Endothelial cell of umbilical vein (primary cell): ENCODE data around the gene RNF224. TPM values are rescaled to one million over a fixed set of nuclear protein-coding genes. Genes with fewer than 3 reads are reported as not detected.

Experiments used
- BruUV-seq: library from RNA; stranded (reverse); fragments of 400-500 nt; replicated peaks from 2 replicates; lab custom pipeline; 2021; lab: Mats Ljungman, UMichigan
- CTCF ChIA-PET: fragments of 300-600, 350-600 bp; sonication (Branson Sonifier 250); formaldehyde crosslinking; loops from one replicate; lab custom pipeline; 2021; ENCODE audit warnings: antibody characterized with exemption, inconsistent platforms; lab: Charles Lee
- POLR2A ChIA-PET: fragments of 300-600, 350-600 bp; sonication (Branson Sonifier 250); formaldehyde crosslinking; loops from one replicate; lab custom pipeline; 2021; ENCODE audit warnings: antibody characterized with exemption, inconsistent platforms; lab: Charles Lee
- DNase-seq: peaks from one replicate; pipeline ENCODE4 v3.0.0-alpha.2; 2011; ENCODE audit warnings: low read depth, low spot score
- FAIRE-seq: peaks from 2 replicates; lab custom pipeline; 2011; peaks lifted over from hg19 to GRCh38; lab: Jason Lieb, UNC
- H2AFZ ChIP-seq: 2 replicates; pipeline ENCODE4 v1.6.0; 2012; ENCODE audit warnings: low read depth, low read length, control low read depth, inconsistent platforms
- H3K27ac ChIP-seq: 2 replicates; pipeline ENCODE4 v1.5.1; 2011; ENCODE audit warnings: low read depth, mild to moderate bottlenecking, control low read depth, low read length, moderate library complexity; ENCODE audit not compliant: insufficient read depth
- H3K27me3 ChIP-seq, 2 experiments: 2 replicates each; pipeline versions ENCODE4 v1.6.0 to v1.6.1; 2011; ENCODE audit warnings: low read length in 2 of 2, mixed read lengths in 1 of 2; ENCODE audit not compliant: control insufficient read depth in 2 of 2, insufficient read depth in 2 of 2
- H3K36me3 ChIP-seq, 2 experiments: 2 replicates in 1 of 2; 3 replicates in 1 of 2; pipeline ENCODE4 v1.5.1; 2011; ENCODE audit warnings: low read length in 2 of 2, mild to moderate bottlenecking in 1 of 2, moderate library complexity in 1 of 2; ENCODE audit not compliant: control insufficient read depth in 2 of 2, insufficient read depth in 2 of 2; ENCODE audit errors: extremely low read depth in 1 of 2
- H3K4me1 ChIP-seq: 3 replicates; pipeline ENCODE4 v1.5.1; 2011; ENCODE audit warnings: mild to moderate bottlenecking, low read length; ENCODE audit not compliant: control insufficient read depth, insufficient read depth; ENCODE audit errors: extremely low read depth
- H3K4me2 ChIP-seq: 2 replicates; pipeline ENCODE4 v1.6.1; 2011; ENCODE audit warnings: low read length, control low read depth, mixed read lengths; ENCODE audit not compliant: insufficient read depth
- H3K4me3 ChIP-seq, 3 experiments: fragments of 200-600 bp in 1 of 3; sonication (generic), shearing (Covaris generic) in 1 of 3; replicated peaks in 1 of 3; 2 replicates each; pipeline ENCODE4 v1.5.1; 2011 to 2016; ENCODE audit warnings: control low read depth in 3 of 3, low read length in 3 of 3, mild to moderate bottlenecking in 2 of 3, inconsistent platforms in 1 of 3, low read depth in 1 of 3, moderate library complexity in 1 of 3; ENCODE audit not compliant: insufficient read depth in 1 of 3
- H3K79me2 ChIP-seq: 2 replicates; pipeline ENCODE4 v1.6.0; 2012; ENCODE audit warnings: low read length, inconsistent platforms; ENCODE audit not compliant: control insufficient read depth, insufficient read depth
- H3K9ac ChIP-seq: replicated peaks from 2 replicates; pipeline ENCODE3; 2011; ENCODE audit warnings: low read length, control low read depth; ENCODE audit not compliant: insufficient read depth; ENCODE audit errors: extremely low read depth
- H3K9me1 ChIP-seq: replicated peaks from 3 replicates; pipeline ENCODE4 v1.6.0; 2011; ENCODE audit warnings: mild to moderate bottlenecking, low read length; ENCODE audit not compliant: control insufficient read depth, insufficient read depth; ENCODE audit errors: extremely low read depth
- H3K9me3 ChIP-seq: replicated peaks from 2 replicates; pipeline ENCODE4 v1.5.1; 2012; ENCODE audit warnings: low read length, inconsistent platforms; ENCODE audit not compliant: control insufficient read depth, insufficient read depth
- H4K20me1 ChIP-seq: replicated peaks from 2 replicates; pipeline ENCODE3; 2011; ENCODE audit warnings: mild to moderate bottlenecking, low read length; ENCODE audit not compliant: control insufficient read depth, insufficient read depth; ENCODE audit errors: extremely low read depth
- CTCF ChIP-seq, 2 donors: IDR thresholded peaks; 1 replicate in 1 of 2; 2 replicates in 1 of 2; pipeline ENCODE4 v1.5.1; 2011; ENCODE audit warnings: low read length in 2 of 2, mild to moderate bottlenecking in 2 of 2, moderate library complexity in 2 of 2, control low read depth in 1 of 2, inconsistent platforms in 1 of 2, low read depth in 1 of 2; ENCODE audit not compliant: insufficient read depth in 1 of 2; ENCODE audit errors: extremely low read depth in 1 of 2
- EZH2 ChIP-seq: IDR thresholded peaks from 2 replicates; pipeline ENCODE4 v1.6.1; 2012; ENCODE audit warnings: borderline replicate concordance, low read depth, mild to moderate bottlenecking, moderate library complexity, low read length, inconsistent platforms; ENCODE audit not compliant: severe bottlenecking
- FOS ChIP-seq: IDR thresholded peaks from 2 replicates; pipeline ENCODE4 v1.6.1; 2011; ENCODE audit warnings: mild to moderate bottlenecking, low read length, moderate library complexity, borderline replicate concordance; ENCODE audit not compliant: insufficient read depth
- GATA2 ChIP-seq: IDR thresholded peaks from 2 replicates; pipeline ENCODE4 v1.7.0; 2011; ENCODE audit warnings: low read depth, mild to moderate bottlenecking, moderate library complexity, mixed read lengths, low read length; ENCODE audit not compliant: insufficient read length, insufficient read depth
- MAX ChIP-seq: IDR thresholded peaks from 2 replicates; pipeline ENCODE4 v1.6.1; 2011; ENCODE audit not compliant: insufficient read depth, insufficient read length
- MYC ChIP-seq: IDR thresholded peaks from one replicate; pipeline ENCODE4 v1.6.1; 2011; ENCODE audit warnings: mild to moderate bottlenecking, low read depth, low read length
- POLR2AphosphoS5 ChIP-seq: IDR thresholded peaks from 2 replicates; pipeline ENCODE4 v1.6.1; 2012; ENCODE audit warnings: low read depth, mild to moderate bottlenecking, control low read depth, low read length, moderate library complexity; ENCODE audit not compliant: insufficient read depth
- dilution Hi-C: fragments of 300-500 bp; cut with MboI; formaldehyde crosslinking; loops from one replicate; pipeline ENCODE4 v1.15.0; 2019; ENCODE audit warnings: low sequenced_read_pairs; ENCODE audit not compliant: extremely low pct_ligation_motif_present
- intact Hi-C: fragments of 100-400 bp; cut with micrococcal nuclease; formaldehyde crosslinking; loops from one replicate; pipeline ENCODE4 v1.10.0; 2022
- polyA plus RNA-seq, 4 experiments: library from polyadenylated mRNA; depleted of rRNA in 3 of 4; stranded (reverse) in 3 of 4; unstranded in 1 of 4; fragments of >200 nt; gene quantifications; 2 replicates each; pipeline versions ENCODE4 v1.2.1 to v1.2.3, GENCODE V29; 2011 to 2012; ENCODE audit warnings: missing spikeins in 1 of 4
- total RNA-seq: library from RNA; stranded (reverse); gene quantifications from 2 replicates; pipeline ENCODE4 v1.2.3, GENCODE V29; 2021

RNF224 gene
- total and polyA plus RNA-seq, 2 donors (not counting 3 experiments of a cell fraction or from before 2014, with no cell fraction given): not detected

DNA sequence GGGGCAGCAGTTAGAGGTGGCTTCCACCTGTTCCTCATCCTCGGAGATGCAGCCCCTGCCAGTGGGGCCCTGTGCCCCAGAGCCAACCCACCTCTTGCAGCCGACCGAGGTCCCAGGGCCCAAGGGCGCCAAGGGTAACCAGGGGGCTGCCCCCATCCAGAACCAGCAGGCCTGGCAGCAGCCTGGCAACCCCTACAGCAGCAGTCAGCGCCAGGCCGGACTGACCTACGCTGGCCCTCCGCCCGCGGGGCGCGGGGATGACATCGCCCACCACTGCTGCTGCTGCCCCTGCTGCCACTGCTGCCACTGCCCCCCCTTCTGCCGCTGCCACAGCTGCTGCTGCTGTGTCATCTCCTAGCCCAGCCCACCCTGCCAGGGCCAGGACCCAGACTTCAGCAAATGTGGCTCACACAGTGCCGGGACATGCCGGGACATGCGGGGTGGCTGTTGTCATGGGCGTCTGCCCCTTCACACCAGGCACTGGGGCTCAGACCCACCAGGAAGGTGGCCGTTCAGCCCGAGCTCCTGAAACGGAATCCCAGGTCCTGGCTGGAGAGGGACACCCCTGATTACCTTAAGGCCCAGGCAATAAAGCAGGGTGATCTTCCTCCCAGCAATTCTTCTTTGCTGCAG, 1.5 kb upstream of the RNF224 start:
- no peaks in the 10 kb centered on the region for H3K9me3 ChIP-seq
- no peaks in the 10 kb centered on the region for H4K20me1 ChIP-seq
- H3K36me3 ChIP-seq: no peaks in the 10 kb centered on the region
- H3K4me2 ChIP-seq: no peak overlapping the region
- DNase-seq (no peak), FAIRE-seq (no peak)
- intact Hi-C loops: loop anchor here (2.0 kb wide), 1 partner anchor 49 kb away; no protein-coding TSS in a partner anchor
- POLR2A ChIA-PET: no interaction called here
- no TSS peak for BruUV-seq
- no peaks in the 10 kb centered on the region for H3K27me3 ChIP-seq
- no peak overlapping the region for H3K27ac ChIP-seq
- H3K4me1 ChIP-seq: peaks cover 12% of the 10 kb centered on the region
- TF ChIP-seq MYC (no peak), CTCF (IDR thresholded peaks at IDR 0.05; ENCODE audit: extremely low read depth in 1 of 2, insufficient read depth in 1 of 2, low read depth in 1 of 2, low read length in 2 of 2) (no peak), POLR2AphosphoS5 (no peak), GATA2 (no peak), FOS (no peak), MAX (no peak), EZH2 (no peak)
- no peaks in the 10 kb centered on the region for H3K79me2 ChIP-seq
- H3K4me3 ChIP-seq: no peak overlapping the region
- H3K9ac ChIP-seq: no peak overlapping the region
- dilution Hi-C loops: no loop called here
- no peak overlapping the region for H2AFZ ChIP-seq
- CTCF ChIA-PET: interaction anchor here (0.6 to 6.3 kb wide), 8 partner anchors 11 to 196 kb away, joined by 3 to 63 read pairs (median 12); partner anchors contain the start of genes ANAPC2, NPDC1 and SSNA1
- H3K9me1 ChIP-seq: no peaks in the 10 kb centered on the region
